ENCODE measurements around the gene RAB5IF. TPM values are rescaled to one million over a fixed set of nuclear protein-coding genes. Genes with fewer than 3 reads are reported as not detected.

The RAB5IF gene
- total and polyA plus RNA-seq, 2 of the 4 experiments (the other 2 are of a cell fraction), result 74.0 to 93.1 TPM

DNA sequence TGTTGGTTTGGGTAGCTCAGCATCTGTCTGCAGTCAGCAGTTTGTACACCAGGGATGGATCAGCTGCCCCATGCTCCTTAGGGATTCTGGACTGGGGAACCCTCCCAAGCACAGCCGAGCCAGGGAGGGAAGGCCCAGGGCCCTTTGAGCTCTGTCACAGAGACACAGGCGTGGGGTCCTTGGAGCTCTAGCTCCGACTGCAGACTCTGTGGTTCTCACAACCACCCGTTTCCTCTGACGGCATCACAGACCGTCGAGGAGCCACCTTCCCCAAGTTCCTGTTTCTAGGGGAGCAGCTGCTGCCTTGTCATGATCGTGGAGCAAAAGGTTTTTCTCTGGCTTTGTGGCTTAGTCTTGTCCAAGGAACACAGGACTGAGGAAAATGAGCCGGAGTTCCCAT, 40.4 kb downstream of the RAB5IF start, which contains the start of gene SLA2:
TSS of gene SLA2 (minus strand) at position 199 of the 400 bp plus-strand sequence. CDS start 4,861 bp downstream, outside the sequence.
- Histone ChIP-seq H3K18ac (ENCODE audit: low read depth, low read length) (no peak within 1 kb of the TSS), H2BK20ac (ENCODE audit: low read depth, low read length) (no peak within 1 kb of the TSS), H3K79me1 (ENCODE audit: low read depth in 1 of 2, low read length in 2 of 2) (no peaks in the 10 kb centered on the region), H4K5ac (ENCODE audit: low read depth, low read length) (no peak within 1 kb of the TSS), H3K56ac (ENCODE audit: extremely low read depth, insufficient read depth, low read length) (no peak within 1 kb of the TSS), H2BK15ac (ENCODE audit: low read depth, low read length) (no peak within 1 kb of the TSS), H3K4me3 (ENCODE audit: insufficient read depth, low read depth, low read length) (no peak within 1 kb of the TSS), H3K27me3 (ENCODE audit: control insufficient read depth, insufficient read depth, low read length) (0 out of 2 replicates have a peak, but pooled peaks cover 1% of the 10 kb centered on the region), H2BK120ac (ENCODE audit: low read depth, low read length) (no peak within 1 kb of the TSS), H3K9me3 (ENCODE audit: control insufficient read depth, insufficient read depth, low read length) (no peaks in the 10 kb centered on the region), H3K4me1 (ENCODE audit: control insufficient read depth, insufficient read depth, low read length) (no peaks in the 10 kb centered on the region), H2AFZ (replicated peaks; ENCODE audit: low read length, poor library complexity) (no peak within 1 kb of the TSS), H2AK5ac (ENCODE audit: low read depth, low read length) (no peak within 1 kb of the TSS), H2BK5ac (ENCODE audit: low read depth, low read length, poor library complexity, severe bottlenecking) (no peak within 1 kb of the TSS), H3K23ac (ENCODE audit: low read depth, low read length) (no peak within 1 kb of the TSS), H3K4me2 (ENCODE audit: low read depth, low read length) (no peak within 1 kb of the TSS), H4K8ac (ENCODE audit: low read depth in 2 of 2, low read length in 2 of 2) (no peak within 1 kb of the TSS), H4K20me1 (ENCODE audit: insufficient read depth, low read length) (no peaks in the 10 kb centered on the region), H3K14ac (replicated peaks; ENCODE audit: low read depth, low read length) (no peak within 1 kb of the TSS), H4K91ac (ENCODE audit: insufficient read depth, low read depth, low read length) (no peak within 1 kb of the TSS), H3K9me1 (ENCODE audit: insufficient read depth, low read length) (no peaks in the 10 kb centered on the region), H3K36me3 (ENCODE audit: control insufficient read depth, insufficient read depth, low read length) (no peaks in the 10 kb centered on the region), H3K27ac (ENCODE audit: insufficient read depth, low read length) (no peak within 1 kb of the TSS), H2AK9ac (replicated peaks; ENCODE audit: low read depth, low read length, poor library complexity) (no peak within 1 kb of the TSS), H3K9ac (ENCODE audit: low read depth, low read length) (no peak within 1 kb of the TSS), H3K4ac (ENCODE audit: low read depth, low read length) (no peak within 1 kb of the TSS)
- DNase-seq, result no peak
- dilution Hi-C loops (cut with HindIII; ENCODE audit: low sequenced_read_pairs, unreplicated experiment), result no loop called here
- intact Hi-C loops (cut with micrococcal nuclease), result no loop called here
- ATAC-seq (ENCODE audit: low read depth), result no peak
- BruUV-seq (replicated peaks), result no TSS peak
- ChIA-PET CTCF (no interaction called here), POLR2A (ENCODE audit: unreplicated experiment) (no interaction called here)
- WGBS, 2 experiments (ENCODE audit: extremely low coverage in 2 of 2, insufficient read length in 1 of 2), result 55% methylated on average over 5 of the region's 9 CpGs; no CpG with 5 or more reads in 1 of the 2 experiments
- in situ Hi-C loops (cut with MboI; ENCODE audit: low sequenced_read_pairs), result no loop called here
- TF ChIP-seq, protein P1, sequence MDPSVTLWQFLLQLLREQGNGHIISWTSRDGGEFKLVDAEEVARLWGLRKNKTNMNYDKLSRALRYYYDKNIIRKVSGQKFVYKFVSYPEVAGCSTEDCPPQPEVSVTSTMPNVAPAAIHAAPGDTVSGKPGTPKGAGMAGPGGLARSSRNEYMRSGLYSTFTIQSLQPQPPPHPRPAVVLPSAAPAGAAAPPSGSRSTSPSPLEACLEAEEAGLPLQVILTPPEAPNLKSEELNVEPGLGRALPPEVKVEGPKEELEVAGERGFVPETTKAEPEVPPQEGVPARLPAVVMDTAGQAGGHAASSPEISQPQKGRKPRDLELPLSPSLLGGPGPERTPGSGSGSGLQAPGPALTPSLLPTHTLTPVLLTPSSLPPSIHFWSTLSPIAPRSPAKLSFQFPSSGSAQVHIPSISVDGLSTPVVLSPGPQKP (IDR thresholded peaks at IDR 0.05; ENCODE audit: borderline replicate concordance, low read depth, low read length), result no peak
- no peak for TF ChIP-seq MXI1 (IDR thresholded peaks at IDR 0.05; ENCODE audit: borderline replicate concordance, low read depth, low read length)
- no peak for TF ChIP-seq RCOR1 (IDR thresholded peaks at IDR 0.05; ENCODE audit: insufficient replicate concordance, low read length)
- TF ChIP-seq, protein P2, sequence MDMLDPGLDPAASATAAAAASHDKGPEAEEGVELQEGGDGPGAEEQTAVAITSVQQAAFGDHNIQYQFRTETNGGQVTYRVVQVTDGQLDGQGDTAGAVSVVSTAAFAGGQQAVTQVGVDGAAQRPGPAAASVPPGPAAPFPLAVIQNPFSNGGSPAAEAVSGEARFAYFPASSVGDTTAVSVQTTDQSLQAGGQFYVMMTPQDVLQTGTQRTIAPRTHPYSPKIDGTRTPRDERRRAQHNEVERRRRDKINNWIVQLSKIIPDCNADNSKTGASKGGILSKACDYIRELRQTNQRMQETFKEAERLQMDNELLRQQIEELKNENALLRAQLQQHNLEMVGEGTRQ (IDR thresholded peaks at IDR 0.05; ENCODE audit: low read depth, low read length), result no peak
- TF ChIP-seq SMC3 (IDR thresholded peaks at IDR 0.05; ENCODE audit: low read depth, low read length), result no peak
- no peak for TF ChIP-seq CEBPB (IDR thresholded peaks at IDR 0.05; ENCODE audit: low read depth, low read length)
- TF ChIP-seq BHLHE40 (IDR thresholded peaks at IDR 0.05; ENCODE audit: low read depth, low read length), result no peak
- no peak for TF ChIP-seq CHD1 (IDR thresholded peaks at IDR 0.05; ENCODE audit: low read depth, low read length)
- TF ChIP-seq, protein P3, sequence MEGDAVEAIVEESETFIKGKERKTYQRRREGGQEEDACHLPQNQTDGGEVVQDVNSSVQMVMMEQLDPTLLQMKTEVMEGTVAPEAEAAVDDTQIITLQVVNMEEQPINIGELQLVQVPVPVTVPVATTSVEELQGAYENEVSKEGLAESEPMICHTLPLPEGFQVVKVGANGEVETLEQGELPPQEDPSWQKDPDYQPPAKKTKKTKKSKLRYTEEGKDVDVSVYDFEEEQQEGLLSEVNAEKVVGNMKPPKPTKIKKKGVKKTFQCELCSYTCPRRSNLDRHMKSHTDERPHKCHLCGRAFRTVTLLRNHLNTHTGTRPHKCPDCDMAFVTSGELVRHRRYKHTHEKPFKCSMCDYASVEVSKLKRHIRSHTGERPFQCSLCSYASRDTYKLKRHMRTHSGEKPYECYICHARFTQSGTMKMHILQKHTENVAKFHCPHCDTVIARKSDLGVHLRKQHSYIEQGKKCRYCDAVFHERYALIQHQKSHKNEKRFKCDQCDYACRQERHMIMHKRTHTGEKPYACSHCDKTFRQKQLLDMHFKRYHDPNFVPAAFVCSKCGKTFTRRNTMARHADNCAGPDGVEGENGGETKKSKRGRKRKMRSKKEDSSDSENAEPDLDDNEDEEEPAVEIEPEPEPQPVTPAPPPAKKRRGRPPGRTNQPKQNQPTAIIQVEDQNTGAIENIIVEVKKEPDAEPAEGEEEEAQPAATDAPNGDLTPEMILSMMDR (conservative IDR thresholded peaks at IDR 0.05; ENCODE audit: low read depth, low read length), result no peak
- no peak for TF ChIP-seq RAD21 (IDR thresholded peaks at IDR 0.05; ENCODE audit: low read length)
- no peak for TF ChIP-seq POLR2A (IDR thresholded peaks at IDR 0.05; ENCODE audit: low read depth, low read length)
- TF ChIP-seq MAFK (IDR thresholded peaks at IDR 0.05; ENCODE audit: low read depth, low read length), result no peak
- TF ChIP-seq NFE2L2 (IDR thresholded peaks at IDR 0.05; ENCODE audit: low read depth, low read length), result no peak
- no peak for TF ChIP-seq FOS (IDR thresholded peaks at IDR 0.05; ENCODE audit: low read depth, low read length)
- no peak for TF ChIP-seq MAZ (IDR thresholded peaks at IDR 0.05; ENCODE audit: borderline replicate concordance, low read depth, low read length)
- no peak for TF ChIP-seq RFX5 (IDR thresholded peaks at IDR 0.05; ENCODE audit: low read depth, low read length)
